Karpas-422 (cell line): ENCODE measurements around the gene DEPP1. TPM values are rescaled to one million over a fixed set of nuclear protein-coding genes. Genes with fewer than 3 reads are reported as not detected.

Source experiments
- DNase-seq: peaks from one replicate; pipeline ENCODE4 v3.0.0-alpha.2; 2015
- H2AFZ ChIP-seq: fragments of 200-600 bp; sonication (generic); 2 replicates; pipeline ENCODE4 v1.6.1; 2014; ENCODE audit warnings: antibody characterized with exemption, low read length, mixed read lengths
- H3K27ac ChIP-seq: fragments of 200-600 bp; sonication (generic); 2 replicates; pipeline ENCODE4 v1.5.1; 2014; ENCODE audit warnings: mild to moderate bottlenecking, low read length, moderate library complexity
- H3K27me3 ChIP-seq: fragments of 200-600 bp; sonication (generic); 2 replicates; pipeline ENCODE4 v1.6.1; 2014; ENCODE audit warnings: low read length, mixed read lengths
- H3K36me3 ChIP-seq: fragments of 200-600 bp; sonication (generic); 2 replicates; pipeline ENCODE4 v1.6.1; 2014; ENCODE audit warnings: low read length, mixed read lengths; ENCODE audit not compliant: insufficient read depth
- H3K4me1 ChIP-seq: fragments of 200-600 bp; sonication (generic); 2 replicates; pipeline ENCODE4 v1.6.1; 2014; ENCODE audit warnings: mild to moderate bottlenecking, low read length, mixed read lengths
- H3K4me2 ChIP-seq: fragments of 200-600 bp; sonication (generic); 2 replicates; pipeline ENCODE4 v1.6.1; 2014; ENCODE audit warnings: low read length, low read depth, mild to moderate bottlenecking; ENCODE audit not compliant: poor library complexity, severe bottlenecking
- H3K4me3 ChIP-seq: fragments of 200-600 bp; sonication (generic); 2 replicates; pipeline ENCODE4 v1.5.1; 2014; ENCODE audit warnings: mild to moderate bottlenecking, antibody characterized with exemption, low read length, mixed read lengths
- H3K79me2 ChIP-seq: fragments of 200-600 bp; sonication (generic); 2 replicates; pipeline ENCODE4 v1.6.1; 2014; ENCODE audit warnings: mild to moderate bottlenecking, low read length, mixed read lengths
- H3K9ac ChIP-seq: fragments of 200-600 bp; sonication (generic); 2 replicates; pipeline ENCODE4 v1.6.0; 2014; ENCODE audit warnings: low read length
- H3K9me2 ChIP-seq: fragments of 200-600 bp; sonication (generic), shearing (Covaris generic); replicated peaks from 2 replicates; pipeline ENCODE4 v1.6.0; 2014; ENCODE audit warnings: mild to moderate bottlenecking, low read length, moderate library complexity; ENCODE audit not compliant: insufficient read depth
- H3K9me3 ChIP-seq: fragments of 300-700, 200-600 bp; sonication (generic); 2 replicates; pipeline ENCODE4 v1.6.1; 2014; ENCODE audit warnings: low read length, mixed read lengths
- H4K20me1 ChIP-seq: fragments of 200-600 bp; sonication (generic); 2 replicates; pipeline ENCODE4 v1.6.1; 2014; ENCODE audit warnings: mild to moderate bottlenecking, antibody characterized with exemption, low read length, low read depth; ENCODE audit not compliant: insufficient read depth
- total RNA-seq: library from RNA; depleted of rRNA; stranded (reverse); fragments of >200 nt; shearing (Covaris generic); gene quantifications from 2 replicates; pipeline ENCODE4 v1.2.3, GENCODE V29; 2014; ENCODE audit warnings: low replicate concordance

DEPP1 gene
- total RNA-seq, 1 experiment from 2014 or later: not detected

DNA sequence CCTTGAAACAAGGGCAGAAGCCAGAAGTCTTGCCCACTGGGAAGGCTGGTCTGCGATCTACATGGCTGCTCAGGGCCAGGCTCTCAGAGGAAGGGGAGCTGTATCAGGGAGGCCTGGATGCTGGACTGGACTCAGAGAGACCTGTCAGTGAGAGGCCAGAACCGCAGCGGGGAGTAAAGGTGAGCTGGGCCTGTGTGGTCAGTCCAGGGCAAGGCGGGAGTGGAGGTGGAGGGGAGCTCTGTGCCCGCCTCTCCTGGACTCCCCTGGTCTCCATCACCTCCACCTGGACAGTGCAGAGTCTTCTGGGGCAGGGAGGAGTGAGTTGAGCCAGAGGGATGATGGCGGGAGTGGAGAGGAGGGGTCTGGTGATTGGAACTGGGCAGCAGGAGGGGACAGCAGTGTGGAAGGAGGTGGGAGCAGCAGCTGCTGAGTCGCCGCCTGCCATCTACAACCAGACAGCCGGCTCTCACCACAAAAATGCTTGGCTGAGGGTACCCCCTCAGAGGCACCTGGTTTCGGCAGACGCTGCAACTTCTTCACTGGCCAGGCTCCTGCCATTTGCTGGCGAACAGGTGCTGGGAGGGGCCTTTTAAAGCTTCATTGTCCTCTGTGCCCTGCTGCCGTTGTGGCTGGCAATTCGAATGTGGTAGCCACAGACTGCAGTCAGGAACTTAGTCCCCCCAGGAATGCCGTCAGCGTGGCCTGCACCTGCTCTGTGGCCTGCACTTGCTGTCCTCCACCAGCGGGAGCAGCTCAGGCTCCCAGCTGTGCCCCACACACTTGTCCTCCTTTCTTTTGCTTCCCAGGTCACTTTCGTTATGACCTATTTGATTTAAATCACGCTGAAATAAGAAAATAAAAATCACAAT lies 15.5 kb downstream of the DEPP1 start:
- Histone ChIP-seq H3K4me2 (peak overlapping the region; percentile 62), H3K79me2 (peaks cover 3% of the 10 kb centered on the region; the same call in 1 of the 2 replicates)
- peak; percentile 72 for DNase-seq

GRCh38 chr10:44961931-44962750 lies 16.5 kb downstream of the DEPP1 start:
- Histone ChIP-seq H3K9me3 (no peaks in the 10 kb centered on the region), H3K4me1 (peaks cover 80% of the 10 kb centered on the region), H3K9ac (no peak overlapping the region), H4K20me1 (peaks cover 4% of the 10 kb centered on the region; the same call in 1 of the 2 replicates), H3K27ac (no peak overlapping the region), H3K4me3 (no peak overlapping the region), H3K79me2 (peaks cover 4% of the 10 kb centered on the region; the same call in 1 of the 2 replicates), H3K9me2 (no peaks in the 10 kb centered on the region), H3K4me2 (no peak overlapping the region), H3K27me3 (no peaks in the 10 kb centered on the region; the same call in 1 of the 2 replicates), H2AFZ (no peak overlapping the region), H3K36me3 (no peaks in the 10 kb centered on the region; the same call in 1 of the 2 replicates)
- no peak for DNase-seq

More for the DNA sequence above, 15.5 kb downstream of the DEPP1 start:
- H3K27ac ChIP-seq: peak overlapping the region; percentile 76
- peaks cover 87% of the 10 kb centered on the region for H3K4me1 ChIP-seq
- no peaks in the 10 kb centered on the region for H3K27me3 ChIP-seq
- H2AFZ ChIP-seq: peak overlapping the region; percentile 74; the same call in 1 of the 2 replicates
- no peaks in the 10 kb centered on the region for H4K20me1 ChIP-seq
- H3K9me2 ChIP-seq: no peaks in the 10 kb centered on the region
- peak overlapping the region; percentile 56 for H3K9ac ChIP-seq
- H3K36me3 ChIP-seq: no peaks in the 10 kb centered on the region
- H3K4me3 ChIP-seq: peak overlapping the region; percentile 29
- H3K9me3 ChIP-seq: no peaks in the 10 kb centered on the region

- Histone ChIP-seq H3K9ac (0 out of 2 replicates have a peak overlapping the region, but pooled peaks have one; percentile 12), H3K4me2 (no peak overlapping the region), H3K9me3 (no peaks in the 10 kb centered on the region), H3K36me3 (no peaks in the 10 kb centered on the region; the same call in 1 of the 2 replicates), H3K4me1 (peaks cover 73% of the 10 kb centered on the region), H3K9me2 (no peaks in the 10 kb centered on the region), H4K20me1 (peaks cover 4% of the 10 kb centered on the region; the same call in 1 of the 2 replicates), H3K27me3 (no peaks in the 10 kb centered on the region; the same call in 1 of the 2 replicates), H3K79me2 (peaks cover 4% of the 10 kb centered on the region; the same call in 1 of the 2 replicates), H3K4me3 (no peak overlapping the region), H2AFZ (no peak overlapping the region), H3K27ac (no peak overlapping the region)
- no peak for DNase-seq
Measured at GRCh38 chr10:44961230-44961571, 17.4 kb downstream of the DEPP1 start.

- Histone ChIP-seq H3K36me3 (no peaks in the 10 kb centered on the region; the same call in 1 of the 2 replicates), H3K4me3 (no peak overlapping the region), H3K27me3 (no peaks in the 10 kb centered on the region; the same call in 1 of the 2 replicates), H3K27ac (no peak overlapping the region), H4K20me1 (peaks cover 4% of the 10 kb centered on the region; the same call in 1 of the 2 replicates), H3K79me2 (peaks cover 4% of the 10 kb centered on the region; the same call in 1 of the 2 replicates), H3K4me2 (no peak overlapping the region), H3K4me1 (peaks cover 68% of the 10 kb centered on the region), H3K9ac (0 out of 2 replicates have a peak overlapping the region, but pooled peaks have one; percentile 12), H3K9me2 (no peaks in the 10 kb centered on the region), H2AFZ (no peak overlapping the region), H3K9me3 (no peaks in the 10 kb centered on the region)
- no peak for DNase-seq
Measured at GRCh38 chr10:44960482-44961229, 18.0 kb downstream of the DEPP1 start.

- Histone ChIP-seq H3K9me3 (no peaks in the 10 kb centered on the region), H3K79me2 (peaks cover 4% of the 10 kb centered on the region; the same call in 1 of the 2 replicates), H3K27me3 (no peaks in the 10 kb centered on the region; the same call in 1 of the 2 replicates), H3K9me2 (no peaks in the 10 kb centered on the region), H3K4me2 (peak overlapping the region; percentile 81), H3K36me3 (peaks cover 3% of the 10 kb centered on the region; the same call in 1 of the 2 replicates), H3K27ac (no peak overlapping the region), H3K4me3 (peak overlapping the region; percentile 79), H3K4me1 (peaks cover 62% of the 10 kb centered on the region), H3K9ac (peak overlapping the region; percentile 39; the same call in 1 of the 2 replicates), H4K20me1 (peaks cover 4% of the 10 kb centered on the region; the same call in 1 of the 2 replicates), H2AFZ (no peak overlapping the region)
- no peak for DNase-seq
Measured at GRCh38 chr10:44960088-44960460, 18.5 kb downstream of the DEPP1 start.

DNA sequence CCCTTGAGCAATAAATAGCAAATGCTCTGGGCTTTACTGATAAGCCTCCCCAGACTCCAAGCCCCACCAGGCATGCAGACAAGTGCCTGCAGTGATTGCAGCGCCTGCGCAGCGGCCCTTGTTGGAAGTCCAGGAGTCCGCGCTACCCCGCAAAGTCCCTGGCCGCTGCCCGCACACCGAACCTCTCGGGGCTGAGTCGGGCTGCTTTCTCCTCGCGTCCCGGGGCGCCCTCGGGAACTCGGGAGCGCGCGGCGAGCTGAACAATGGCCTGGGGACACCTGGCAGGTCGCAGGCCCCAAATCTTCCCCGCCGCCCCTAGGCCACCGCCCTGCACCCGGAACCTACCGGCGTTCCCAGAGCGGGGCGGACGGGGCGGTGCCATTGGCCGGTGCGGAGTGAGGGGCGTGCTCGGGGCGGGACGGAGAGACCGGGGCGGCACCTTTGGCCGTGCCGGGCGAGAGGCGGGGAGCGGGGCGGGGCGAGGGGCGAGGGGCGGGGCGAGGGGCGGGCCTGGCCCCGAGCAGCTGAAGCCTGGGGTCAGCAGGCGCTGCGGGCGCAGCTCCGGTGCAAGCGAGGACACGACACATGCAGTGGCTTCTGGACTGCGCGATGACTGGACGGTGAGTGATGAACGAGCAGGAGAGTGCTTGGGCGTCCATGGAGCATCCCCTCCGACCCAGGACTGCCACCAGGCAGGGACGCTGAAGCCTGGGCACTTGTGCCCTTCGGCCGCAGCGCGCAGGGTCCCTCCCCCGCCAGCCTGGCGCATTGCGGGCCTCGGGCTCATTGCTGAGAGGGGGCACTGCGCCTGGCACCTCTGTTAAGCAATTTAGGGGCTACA lies 19.1 kb downstream of the DEPP1 start, which contains the start of gene RASSF4:
RASSF4 (plus strand) TSS at position 556 of the 841 bp plus-strand sequence. CDS start 10,401 bp downstream, outside the sequence.
- no peaks in the 10 kb centered on the region for H3K9me2 ChIP-seq
- no peaks in the 10 kb centered on the region for H3K9me3 ChIP-seq
- H3K4me3 ChIP-seq: peak within 1 kb of the TSS; percentile 79
- H3K79me2 ChIP-seq: peaks cover 4% of the 10 kb centered on the region; the same call in 1 of the 2 replicates
- H3K9ac ChIP-seq: peak within 1 kb of the TSS; percentile 72
- H2AFZ ChIP-seq: 0 out of 2 replicates have a peak within 1 kb of the TSS, but pooled peaks have one; percentile 72
- H3K36me3 ChIP-seq: peaks cover 3% of the 10 kb centered on the region; the same call in 1 of the 2 replicates
- peak; percentile 96 for DNase-seq
- peaks cover 4% of the 10 kb centered on the region; the same call in 1 of the 2 replicates for H4K20me1 ChIP-seq
- no peaks in the 10 kb centered on the region; the same call in 1 of the 2 replicates for H3K27me3 ChIP-seq
- H3K4me1 ChIP-seq: peaks cover 56% of the 10 kb centered on the region
- peak within 1 kb of the TSS; percentile 81 for H3K4me2 ChIP-seq
- H3K27ac ChIP-seq: no peak within 1 kb of the TSS; the same call in 1 of the 2 replicates
